A549 (cell line): Measurements from ENCODE around the gene SLC16A8. TPM values are rescaled to one million over a fixed set of nuclear protein-coding genes. Genes with fewer than 3 reads are reported as not detected.

Experiments
- polyA plus RNA-seq, 4 experiments: library from polyadenylated mRNA; depleted of rRNA in 3 of 4; stranded (reverse); fragments of >200 nt; fragmentation: RNase III in 1 of 4; extraction: RNeasy Plus Mini Kit Qiagen cat#74134 plus additional on column Dnase treatment in 1 of 4; gene quantifications; 2 replicates in 3 of 4; 3 replicates in 1 of 4; pipeline ENCODE4 v1.2.3, GENCODE V29; 2011 to 2017

Gene SLC16A8
- polyA plus RNA-seq, 2 of the 4 experiments (the other 2 are of a cell fraction): not detected

Other genes starting within 250 kb of the SLC16A8 start
- gene ANKRD54, start 239.8 kb downstream of the SLC16A8 start, polyA plus RNA-seq (2011; rRNA removed): 13.2 and 15.2 TPM in 2 replicates
- 19.3 to 21.8 TPM (median 21.1 TPM) in 3 replicates for gene ANKRD54, start 239.8 kb downstream of the SLC16A8 start, polyA plus RNA-seq (2017; fragmentation: RNase III; extraction: RNeasy Plus Mini Kit Qiagen cat#74134 plus additional on column Dnase treatment)
- 423 and 493 TPM in 2 replicates for gene EIF3L, start 234.8 kb downstream of the SLC16A8 start, polyA plus RNA-seq (2011; rRNA removed)
- 212 to 222 TPM (median 218 TPM) in 3 replicates for gene EIF3L, start 234.8 kb downstream of the SLC16A8 start, polyA plus RNA-seq (2017; fragmentation: RNase III; extraction: RNeasy Plus Mini Kit Qiagen cat#74134 plus additional on column Dnase treatment)
- 10.4 and 11.1 TPM in 2 replicates for gene MICALL1, start 177.9 kb downstream of the SLC16A8 start, polyA plus RNA-seq (2011; rRNA removed)
- gene MICALL1, start 177.9 kb downstream of the SLC16A8 start, polyA plus RNA-seq (2017; fragmentation: RNase III; extraction: RNeasy Plus Mini Kit Qiagen cat#74134 plus additional on column Dnase treatment): 16.1 to 19.0 TPM (median 18.6 TPM) in 3 replicates
- 0.49 and 0.52 TPM in 2 replicates for gene C22orf23, start 130.6 kb downstream of the SLC16A8 start, polyA plus RNA-seq (2011; rRNA removed)
- 0.26 to 0.37 TPM (median 0.26 TPM) in 3 replicates for gene C22orf23, start 130.6 kb downstream of the SLC16A8 start, polyA plus RNA-seq (2017; fragmentation: RNase III; extraction: RNeasy Plus Mini Kit Qiagen cat#74134 plus additional on column Dnase treatment)
- 59.1 and 90.0 TPM in 2 replicates for gene POLR2F, start 130.5 kb downstream of the SLC16A8 start, polyA plus RNA-seq (2011; rRNA removed)
- 180 to 194 TPM (median 183 TPM) in 3 replicates for gene POLR2F, start 130.5 kb downstream of the SLC16A8 start, polyA plus RNA-seq (2017; fragmentation: RNase III; extraction: RNeasy Plus Mini Kit Qiagen cat#74134 plus additional on column Dnase treatment)
- not detected in 2 replicates for gene SOX10, start 99.6 kb downstream of the SLC16A8 start, polyA plus RNA-seq (2011; rRNA removed)
- not detected in 3 replicates for gene SOX10, start 99.6 kb downstream of the SLC16A8 start, polyA plus RNA-seq (2017; fragmentation: RNase III; extraction: RNeasy Plus Mini Kit Qiagen cat#74134 plus additional on column Dnase treatment)
- 12.9 and 17.8 TPM in 2 replicates for gene PICK1, start 26.8 kb downstream of the SLC16A8 start, polyA plus RNA-seq (2011; rRNA removed)
- gene PICK1, start 26.8 kb downstream of the SLC16A8 start, polyA plus RNA-seq (2017; fragmentation: RNase III; extraction: RNeasy Plus Mini Kit Qiagen cat#74134 plus additional on column Dnase treatment): 15.6 to 16.1 TPM (median 16.0 TPM) in 3 replicates
- 2.9 and 3.5 TPM in 2 replicates for gene BAIAP2L2, start 26.5 kb upstream of the SLC16A8 start, polyA plus RNA-seq (2011; rRNA removed)
- 4.3 to 4.7 TPM (median 4.5 TPM) in 3 replicates for gene BAIAP2L2, start 26.5 kb upstream of the SLC16A8 start, polyA plus RNA-seq (2017; fragmentation: RNase III; extraction: RNeasy Plus Mini Kit Qiagen cat#74134 plus additional on column Dnase treatment)
- gene PLA2G6, start 97.6 kb upstream of the SLC16A8 start, polyA plus RNA-seq (2011; rRNA removed): 7.4 and 10.7 TPM in 2 replicates
- 5.5 to 7.8 TPM (median 7.6 TPM) in 3 replicates for gene PLA2G6, start 97.6 kb upstream of the SLC16A8 start, polyA plus RNA-seq (2017; fragmentation: RNase III; extraction: RNeasy Plus Mini Kit Qiagen cat#74134 plus additional on column Dnase treatment)
- 3.5 and 4.0 TPM in 2 replicates for gene MAFF, start 117.8 kb upstream of the SLC16A8 start, polyA plus RNA-seq (2011; rRNA removed)
- 3.1 to 3.9 TPM (median 3.2 TPM) in 3 replicates for gene MAFF, start 117.8 kb upstream of the SLC16A8 start, polyA plus RNA-seq (2017; fragmentation: RNase III; extraction: RNeasy Plus Mini Kit Qiagen cat#74134 plus additional on column Dnase treatment)
- 22.2 and 22.7 TPM in 2 replicates for gene TMEM184B, start 188.8 kb upstream of the SLC16A8 start, polyA plus RNA-seq (2011; rRNA removed)
- 33.2 to 36.8 TPM (median 36.6 TPM) in 3 replicates for gene TMEM184B, start 188.8 kb upstream of the SLC16A8 start, polyA plus RNA-seq (2017; fragmentation: RNase III; extraction: RNeasy Plus Mini Kit Qiagen cat#74134 plus additional on column Dnase treatment)
- gene CSNK1E, start 233.2 kb upstream of the SLC16A8 start, polyA plus RNA-seq (2011; rRNA removed): 58.3 and 60.9 TPM in 2 replicates
- gene CSNK1E, start 233.2 kb upstream of the SLC16A8 start, polyA plus RNA-seq (2017; fragmentation: RNase III; extraction: RNeasy Plus Mini Kit Qiagen cat#74134 plus additional on column Dnase treatment): 57.1 to 63.3 TPM (median 59.3 TPM) in 3 replicates